ENCODE data around the gene CCNE1. TPM values are rescaled to one million over a fixed set of nuclear protein-coding genes. Genes with fewer than 3 reads are reported as not detected.
A peak's percentile ranks its signal among the peaks of the same experiment; 100 is the strongest.

CCNE1 gene
- total RNA-seq, 1 donor from 2014 or later, result 14.7 TPM

- no peak for TF ChIP-seq CTCF (IDR thresholded peaks at IDR 0.05; ENCODE audit: unreplicated experiment)
- H3K36me3 Mint-ChIP-seq, result no peaks in the 10 kb centered on the region
- H3K27ac Mint-ChIP-seq, result no peak overlapping the region
- no peak for DNase-seq (ENCODE audit: low spot score in 2 of 2, unreplicated experiment in 2 of 2)
- H3K27me3 Mint-ChIP-seq (ENCODE audit: low read depth), result peaks cover 14% of the 10 kb centered on the region
- no peaks in the 10 kb centered on the region for H3K9me3 Mint-ChIP-seq
- H3K4me3 Mint-ChIP-seq, result no peak overlapping the region
- peaks cover 3% of the 10 kb centered on the region for H3K4me1 Mint-ChIP-seq
Measured at GRCh38 chr19:29768166-29768565, 43.6 kb upstream of the CCNE1 start.

- no peak overlapping the region for H3K4me3 Mint-ChIP-seq
- peaks cover 8% of the 10 kb centered on the region for H3K4me1 Mint-ChIP-seq
- peaks cover 9% of the 10 kb centered on the region for H3K27me3 Mint-ChIP-seq (ENCODE audit: low read depth)
- no peak for TF ChIP-seq CTCF (IDR thresholded peaks at IDR 0.05; ENCODE audit: unreplicated experiment)
- H3K27ac Mint-ChIP-seq, result no peak overlapping the region
- H3K36me3 Mint-ChIP-seq, result no peaks in the 10 kb centered on the region
- DNase-seq (ENCODE audit: low spot score in 2 of 2, unreplicated experiment in 2 of 2), result no peak
- H3K9me3 Mint-ChIP-seq, result no peaks in the 10 kb centered on the region
Measured at GRCh38 chr19:29769997-29770396, 41.8 kb upstream of the CCNE1 start.

- H3K36me3 Mint-ChIP-seq, result no peaks in the 10 kb centered on the region
- H3K4me1 Mint-ChIP-seq, result peaks cover 15% of the 10 kb centered on the region
- H3K27ac Mint-ChIP-seq, result no peak overlapping the region
- H3K4me3 Mint-ChIP-seq, result no peak overlapping the region
- H3K27me3 Mint-ChIP-seq (ENCODE audit: low read depth), result peaks cover 8% of the 10 kb centered on the region
- H3K9me3 Mint-ChIP-seq, result no peaks in the 10 kb centered on the region
- TF ChIP-seq CTCF (IDR thresholded peaks at IDR 0.05; ENCODE audit: unreplicated experiment), result no peak
- DNase-seq (ENCODE audit: low spot score in 2 of 2, unreplicated experiment in 2 of 2), result no peak
Measured at GRCh38 chr19:29770648-29771047, 41.1 kb upstream of the CCNE1 start.

GRCh38 chr19:29771708-29772414 is 39.9 kb upstream of the CCNE1 start:
- Mint-ChIP-seq H3K27me3 (ENCODE audit: low read depth) (no peaks in the 10 kb centered on the region), H3K9me3 (no peaks in the 10 kb centered on the region), H3K27ac (no peak overlapping the region), H3K4me1 (peaks cover 17% of the 10 kb centered on the region), H3K4me3 (no peak overlapping the region), H3K36me3 (no peaks in the 10 kb centered on the region)
- peak; percentile 46 to 68 for DNase-seq (ENCODE audit: low spot score in 2 of 2, unreplicated experiment in 2 of 2)
- peak; percentile 70 for TF ChIP-seq CTCF (IDR thresholded peaks at IDR 0.05; ENCODE audit: unreplicated experiment)

- Mint-ChIP-seq H3K4me3 (no peak overlapping the region), H3K36me3 (no peaks in the 10 kb centered on the region), H3K4me1 (peaks cover 17% of the 10 kb centered on the region), H3K27me3 (ENCODE audit: low read depth) (no peaks in the 10 kb centered on the region), H3K27ac (no peak overlapping the region), H3K9me3 (no peaks in the 10 kb centered on the region)
- TF ChIP-seq CTCF (IDR thresholded peaks at IDR 0.05; ENCODE audit: unreplicated experiment), result no peak
- DNase-seq (ENCODE audit: low spot score in 2 of 2, unreplicated experiment in 2 of 2), result no peak
Measured at GRCh38 chr19:29772696-29773095, 39.1 kb upstream of the CCNE1 start.

All from mesothelial cell of epicardium (in vitro differentiated cells).